PC-3 (cell line): Measurements from ENCODE around the gene TCHHL1. TPM values are rescaled to one million over a fixed set of nuclear protein-coding genes. Genes with fewer than 3 reads are reported as not detected.

ENCODE experiments used
- ATAC-seq: fragments of 200-7000 bp; cut with Tn5 transposase; 2 replicates; pipeline ENCODE4 v1.9.1; 2020; ENCODE audit warnings: mild to moderate bottlenecking, moderate library complexity
- BruUV-seq: library from RNA; stranded (reverse); fragments of 400-500 nt; replicated peaks from 2 replicates; lab custom pipeline; 2021; lab: Mats Ljungman, UMichigan
- CTCF ChIA-PET: fragments of 300-600 bp; sonication (Branson Sonifier 250); formaldehyde crosslinking; loops from one replicate; lab custom pipeline; 2022; ENCODE audit warnings: antibody characterized with exemption; lab: Charles Lee
- POLR2A ChIA-PET: fragments of 300-600 bp; sonication (Branson Sonifier 250); formaldehyde crosslinking; loops from one replicate; lab custom pipeline; 2022; ENCODE audit warnings: antibody characterized with exemption; ENCODE audit not compliant: unreplicated experiment; lab: Charles Lee
- DNase-seq: peaks from one replicate; pipeline ENCODE4 v3.0.0-alpha.2; 2015
- H2AFZ ChIP-seq: fragments of 300-600 bp; sonication (generic); 2 replicates; pipeline ENCODE4 v1.6.0; 2016; ENCODE audit warnings: antibody characterized with exemption, low read length
- H3F3A ChIP-seq: fragments of 300-600 bp; sonication (generic); one replicate; pipeline ENCODE4 v1.6.0; 2017; ENCODE audit warnings: antibody characterized with exemption, low read length, control low read depth, mild to moderate bottlenecking; ENCODE audit not compliant: unreplicated experiment
- H3K27ac ChIP-seq: fragments of 300-600 bp; sonication (generic); 2 replicates; pipeline ENCODE4 v1.5.1; 2016; ENCODE audit warnings: mild to moderate bottlenecking, low read length
- H3K27me3 ChIP-seq: fragments of 300-600 bp; sonication (generic); 2 replicates; pipeline ENCODE4 v1.6.1; 2016; ENCODE audit warnings: low read length, mixed read lengths
- H3K36me3 ChIP-seq: fragments of 300-600 bp; sonication (generic); 2 replicates; pipeline ENCODE4 v1.6.1; 2016; ENCODE audit warnings: low read depth, mixed run types, low read length, mixed read lengths
- H3K4me1 ChIP-seq: fragments of 300-600 bp; sonication (generic); 2 replicates; pipeline ENCODE4 v1.5.1; 2016; ENCODE audit warnings: low read length; ENCODE audit not compliant: insufficient read depth
- H3K4me2 ChIP-seq: fragments of 300-600 bp; sonication (generic); 2 replicates; pipeline ENCODE4 v1.6.0; 2016; ENCODE audit warnings: low read length
- H3K4me3 ChIP-seq: fragments of 300-600 bp; sonication (generic); 2 replicates; pipeline ENCODE4 v1.5.1; 2016; ENCODE audit warnings: mild to moderate bottlenecking, low read length, mixed read lengths
- H3K79me2 ChIP-seq: fragments of 300-600 bp; sonication (generic); 2 replicates; pipeline ENCODE4 v1.6.1; 2017; ENCODE audit warnings: low read length, mixed read lengths
- H3K9ac ChIP-seq: fragments of 300-600 bp; sonication (generic); 2 replicates; pipeline ENCODE4 v1.6.0; 2016; ENCODE audit warnings: mild to moderate bottlenecking, low read length
- H3K9me2 ChIP-seq: fragments of 300-600 bp; sonication (generic); replicated peaks from 2 replicates; pipeline ENCODE4 v1.6.1; 2016; ENCODE audit warnings: mixed run types, low read length, mixed read lengths
- H3K9me3 ChIP-seq: fragments of 300-600 bp; sonication (generic); 2 replicates; pipeline ENCODE4 v1.6.1; 2016; ENCODE audit warnings: low read length, mixed read lengths
- H4K20me1 ChIP-seq: fragments of 300-600 bp; sonication (generic); 2 replicates; pipeline ENCODE4 v1.6.1; 2016; ENCODE audit warnings: low read length, mixed read lengths
- EZH2 ChIP-seq: fragments of 300-600 bp; sonication (generic); IDR thresholded peaks from one replicate; pipeline ENCODE4 v1.6.1; 2017; ENCODE audit warnings: antibody characterized with exemption, mild to moderate bottlenecking, low read length; ENCODE audit not compliant: unreplicated experiment
- EZH2phosphoT487 ChIP-seq: fragments of 300-600 bp; sonication (generic); IDR thresholded peaks from 2 replicates; pipeline ENCODE4 v1.6.1; 2018; ENCODE audit warnings: mild to moderate bottlenecking, antibody characterized with exemption, low read length, borderline replicate concordance
- intact Hi-C: fragments of 100-400 bp; cut with micrococcal nuclease; formaldehyde crosslinking; loops from 2 replicates; pipeline ENCODE4 v1.9.0; 2023
- total RNA-seq: library from RNA; depleted of rRNA; stranded (reverse); fragments of >200 nt; gene quantifications from 2 replicates; pipeline ENCODE4 v1.2.3, GENCODE V29; 2014
- TF ChIP-seq, protein P1 (sequence below): fragments of 300-600 bp; sonication (generic); conservative IDR thresholded peaks from 2 replicates; pipeline ENCODE4 v1.5.1; 2017; ENCODE audit warnings: antibody characterized with exemption, low read depth, mild to moderate bottlenecking, low read length

TCHHL1 gene
- total RNA-seq, 1 experiment from 2014 or later: not detected

DNA sequence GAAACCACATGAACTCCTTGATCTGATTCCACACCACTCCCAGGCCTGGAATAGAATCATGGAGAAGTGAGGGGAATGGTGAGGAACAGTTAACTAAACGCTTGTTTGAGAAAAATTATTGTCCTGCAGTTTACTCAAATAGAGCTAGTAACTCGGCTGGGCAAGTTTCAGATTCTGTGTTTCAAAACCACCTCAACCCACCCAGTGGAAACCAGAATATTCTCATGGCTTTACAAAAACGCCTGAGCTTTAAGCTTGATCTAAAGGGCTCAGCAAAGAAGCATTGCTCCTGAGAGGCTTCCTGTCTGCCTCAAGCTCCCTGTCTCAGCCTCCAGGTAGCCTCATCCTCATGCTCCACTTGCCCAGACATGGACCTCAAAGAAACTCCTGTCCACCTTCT, 16.6 kb downstream of the TCHHL1 start:
- DNase-seq: no peak
- BruUV-seq: no TSS peak
- TF ChIP-seq, protein P1, sequence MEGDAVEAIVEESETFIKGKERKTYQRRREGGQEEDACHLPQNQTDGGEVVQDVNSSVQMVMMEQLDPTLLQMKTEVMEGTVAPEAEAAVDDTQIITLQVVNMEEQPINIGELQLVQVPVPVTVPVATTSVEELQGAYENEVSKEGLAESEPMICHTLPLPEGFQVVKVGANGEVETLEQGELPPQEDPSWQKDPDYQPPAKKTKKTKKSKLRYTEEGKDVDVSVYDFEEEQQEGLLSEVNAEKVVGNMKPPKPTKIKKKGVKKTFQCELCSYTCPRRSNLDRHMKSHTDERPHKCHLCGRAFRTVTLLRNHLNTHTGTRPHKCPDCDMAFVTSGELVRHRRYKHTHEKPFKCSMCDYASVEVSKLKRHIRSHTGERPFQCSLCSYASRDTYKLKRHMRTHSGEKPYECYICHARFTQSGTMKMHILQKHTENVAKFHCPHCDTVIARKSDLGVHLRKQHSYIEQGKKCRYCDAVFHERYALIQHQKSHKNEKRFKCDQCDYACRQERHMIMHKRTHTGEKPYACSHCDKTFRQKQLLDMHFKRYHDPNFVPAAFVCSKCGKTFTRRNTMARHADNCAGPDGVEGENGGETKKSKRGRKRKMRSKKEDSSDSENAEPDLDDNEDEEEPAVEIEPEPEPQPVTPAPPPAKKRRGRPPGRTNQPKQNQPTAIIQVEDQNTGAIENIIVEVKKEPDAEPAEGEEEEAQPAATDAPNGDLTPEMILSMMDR: no peak
- TF ChIP-seq EZH2phosphoT487 (no peak), EZH2 (no peak)

DNA sequence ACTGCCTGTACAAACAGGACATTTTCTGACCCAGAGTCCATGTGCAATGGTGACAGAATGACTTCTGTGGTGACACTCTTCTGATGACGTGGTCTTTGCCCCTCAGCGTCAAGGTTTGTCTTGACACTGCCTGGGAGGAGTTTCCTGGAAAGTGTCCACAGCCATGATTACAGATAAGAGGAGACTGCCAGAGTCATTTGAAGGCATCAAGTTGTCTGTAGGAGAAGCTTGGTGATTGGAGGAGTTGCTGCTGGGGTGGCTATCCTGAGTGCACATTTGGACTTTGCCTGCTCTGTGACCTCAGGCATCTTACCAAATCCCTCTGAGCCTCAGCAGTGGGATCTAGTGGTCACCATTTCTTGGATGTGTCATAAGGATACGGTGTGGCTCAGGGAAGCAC, 17.7 kb downstream of the TCHHL1 start:
- H3K4me2 ChIP-seq: no peak overlapping the region
- CTCF ChIA-PET: no interaction called here
- no peaks in the 10 kb centered on the region for H3K4me1 ChIP-seq
- no peak overlapping the region for H2AFZ ChIP-seq
- no peaks in the 10 kb centered on the region for H3F3A ChIP-seq
- POLR2A ChIA-PET: no interaction called here
- H3K9ac ChIP-seq: no peak overlapping the region
- intact Hi-C loops: no loop called here
- no peak overlapping the region for H3K27ac ChIP-seq
- BruUV-seq: no TSS peak
- TF ChIP-seq, protein P1: no peak
- TF ChIP-seq EZH2phosphoT487: no peak
- no peak for TF ChIP-seq EZH2
- no peaks in the 10 kb centered on the region for H3K79me2 ChIP-seq
- H3K9me3 ChIP-seq: no peaks in the 10 kb centered on the region
- H3K9me2 ChIP-seq: no peaks in the 10 kb centered on the region
- no peaks in the 10 kb centered on the region for H3K36me3 ChIP-seq
- DNase-seq (no peak), ATAC-seq (no peak)
- no peak overlapping the region for H3K4me3 ChIP-seq
- H4K20me1 ChIP-seq: no peaks in the 10 kb centered on the region
- peaks cover 97% of the 10 kb centered on the region for H3K27me3 ChIP-seq

More for the DNA sequence above, 16.6 kb downstream of the TCHHL1 start:
- Histone ChIP-seq H3K27me3 (peaks cover 97% of the 10 kb centered on the region), H3K79me2 (no peaks in the 10 kb centered on the region), H4K20me1 (no peaks in the 10 kb centered on the region), H3K4me2 (no peak overlapping the region), H3K4me1 (no peaks in the 10 kb centered on the region), H2AFZ (no peak overlapping the region), H3K4me3 (no peak overlapping the region), H3F3A (no peaks in the 10 kb centered on the region), H3K9me3 (no peaks in the 10 kb centered on the region), H3K36me3 (no peaks in the 10 kb centered on the region), H3K9ac (no peak overlapping the region), H3K9me2 (no peaks in the 10 kb centered on the region), H3K27ac (no peak overlapping the region)
- ChIA-PET CTCF (no interaction called here), POLR2A (no interaction called here)
- intact Hi-C loops: no loop called here
- ATAC-seq: no peak

DNA sequence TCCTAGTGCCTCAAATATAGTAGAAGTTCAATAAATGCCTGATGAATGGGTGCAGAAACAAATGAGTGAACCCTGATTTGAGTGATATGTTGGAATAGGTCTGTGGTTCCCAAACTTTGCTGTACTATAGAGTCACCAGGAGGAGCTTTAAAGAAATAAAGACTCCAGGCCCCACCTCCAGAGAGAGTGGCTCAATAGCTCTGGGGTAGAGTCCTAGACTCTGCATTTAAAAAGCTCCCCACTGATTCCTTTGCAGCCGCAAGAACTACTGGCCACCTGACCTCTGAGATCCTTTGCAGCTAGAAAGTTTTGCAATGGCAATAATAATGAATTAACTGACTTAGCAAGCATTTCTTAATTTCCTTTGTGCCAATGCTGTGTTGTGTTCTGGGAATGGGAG, 20.9 kb downstream of the TCHHL1 start:
- POLR2A ChIA-PET: no interaction called here

More for the DNA sequence above, 20.9 kb downstream of the TCHHL1 start:
- Histone ChIP-seq H4K20me1 (no peaks in the 10 kb centered on the region), H3K4me2 (no peak overlapping the region), H2AFZ (no peak overlapping the region), H3K79me2 (no peaks in the 10 kb centered on the region), H3K36me3 (no peaks in the 10 kb centered on the region), H3K4me3 (no peak overlapping the region), H3K27me3 (peaks cover 87% of the 10 kb centered on the region), H3K4me1 (no peaks in the 10 kb centered on the region), H3K9me2 (no peaks in the 10 kb centered on the region), H3K9ac (no peak overlapping the region), H3F3A (no peaks in the 10 kb centered on the region), H3K9me3 (no peaks in the 10 kb centered on the region), H3K27ac (no peak overlapping the region)
- intact Hi-C loops: no loop called here
- no peak for DNase-seq
- BruUV-seq: no TSS peak
- no peak for ATAC-seq
- CTCF ChIA-PET: no interaction called here
- TF ChIP-seq, protein P1: no peak
- TF ChIP-seq EZH2 (no peak), EZH2phosphoT487 (no peak)
